ENCODE measurements around the gene SYNM.

SYNM gene

GRCh38 chr15:99085413-99086326 lies 19.2 kb upstream of the SYNM start:
- no peak for DNase-seq

GRCh38 chr15:99086327-99086667 lies 18.6 kb upstream of the SYNM start:
- no peak for DNase-seq

GRCh38 chr15:99087405-99087943 lies 17.4 kb upstream of the SYNM start:
- DNase-seq: no peak

- no peak for DNase-seq
These were observed 14.7 kb upstream of the SYNM start for GRCh38 chr15:99090011-99090699.

DNA sequence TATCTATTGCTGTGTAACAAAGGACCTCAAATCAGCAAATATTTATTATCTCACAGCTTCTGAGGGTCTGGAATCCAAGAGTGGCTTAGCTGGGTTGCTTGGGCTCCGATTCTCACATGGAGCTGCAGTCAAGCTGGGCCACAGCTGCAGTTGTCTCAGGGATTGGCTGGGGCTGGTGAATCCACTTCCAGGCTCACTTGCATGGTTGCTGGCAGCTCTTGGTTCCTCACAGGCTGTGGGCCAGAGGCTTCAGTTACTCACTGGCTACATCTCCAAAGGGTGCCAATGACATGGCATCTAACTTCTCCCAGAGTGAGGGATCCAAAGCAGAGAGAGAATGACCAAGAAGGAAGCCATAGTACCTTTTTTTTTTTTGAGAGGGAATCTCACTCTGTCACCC lies 13.9 kb upstream of the SYNM start:
- DNase-seq: no peak

DNA sequence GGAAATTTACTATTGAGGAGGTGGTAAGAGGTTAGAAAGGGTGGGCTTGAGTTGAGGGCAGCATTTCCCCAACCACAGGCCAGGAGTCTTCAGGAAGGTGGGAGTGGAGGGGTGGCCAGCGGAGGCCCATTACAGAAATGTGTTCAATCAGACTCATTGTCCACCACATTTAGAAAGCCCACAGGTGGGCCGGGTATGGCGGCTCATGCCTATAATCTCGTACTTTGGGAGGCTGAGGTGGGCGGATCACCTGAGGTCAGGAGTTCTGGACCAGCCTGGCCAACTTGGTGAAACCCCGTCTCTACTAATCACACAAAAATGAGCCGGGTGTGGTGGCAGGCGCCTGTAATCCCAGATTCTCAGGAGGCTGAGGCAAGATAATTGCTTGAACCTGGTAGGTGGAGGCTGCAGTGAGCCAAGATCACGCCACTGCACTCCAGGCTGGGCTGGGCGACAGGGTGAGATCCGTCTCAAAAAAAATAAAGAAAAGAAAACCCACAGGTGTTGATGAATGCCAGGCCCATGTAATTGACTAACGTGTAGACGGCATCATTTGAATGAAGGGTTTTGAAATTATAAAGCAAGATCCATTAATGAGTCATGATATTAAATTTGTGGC lies 12.2 kb upstream of the SYNM start:
- no peak for DNase-seq

DNA sequence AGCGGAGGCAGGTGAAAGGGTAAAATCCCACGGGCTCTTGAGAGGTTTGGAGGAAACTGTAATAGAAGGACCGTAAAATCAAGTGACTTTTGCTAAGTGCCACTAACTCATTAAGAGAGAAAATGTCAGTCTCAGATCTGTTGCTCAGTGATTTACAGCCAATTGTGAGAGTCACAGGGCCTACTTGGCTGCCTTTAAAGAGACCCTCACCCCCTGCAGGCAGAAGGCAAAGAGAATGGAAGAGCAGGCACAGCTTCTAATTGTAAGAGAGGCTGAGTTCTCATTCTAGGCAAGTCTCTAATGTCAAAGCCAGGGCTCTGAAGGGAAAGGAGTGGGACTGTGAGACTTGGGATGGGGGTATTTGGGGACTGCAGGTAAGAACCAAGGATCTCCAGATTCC lies 9.3 kb upstream of the SYNM start:
- no peak for DNase-seq

DNA sequence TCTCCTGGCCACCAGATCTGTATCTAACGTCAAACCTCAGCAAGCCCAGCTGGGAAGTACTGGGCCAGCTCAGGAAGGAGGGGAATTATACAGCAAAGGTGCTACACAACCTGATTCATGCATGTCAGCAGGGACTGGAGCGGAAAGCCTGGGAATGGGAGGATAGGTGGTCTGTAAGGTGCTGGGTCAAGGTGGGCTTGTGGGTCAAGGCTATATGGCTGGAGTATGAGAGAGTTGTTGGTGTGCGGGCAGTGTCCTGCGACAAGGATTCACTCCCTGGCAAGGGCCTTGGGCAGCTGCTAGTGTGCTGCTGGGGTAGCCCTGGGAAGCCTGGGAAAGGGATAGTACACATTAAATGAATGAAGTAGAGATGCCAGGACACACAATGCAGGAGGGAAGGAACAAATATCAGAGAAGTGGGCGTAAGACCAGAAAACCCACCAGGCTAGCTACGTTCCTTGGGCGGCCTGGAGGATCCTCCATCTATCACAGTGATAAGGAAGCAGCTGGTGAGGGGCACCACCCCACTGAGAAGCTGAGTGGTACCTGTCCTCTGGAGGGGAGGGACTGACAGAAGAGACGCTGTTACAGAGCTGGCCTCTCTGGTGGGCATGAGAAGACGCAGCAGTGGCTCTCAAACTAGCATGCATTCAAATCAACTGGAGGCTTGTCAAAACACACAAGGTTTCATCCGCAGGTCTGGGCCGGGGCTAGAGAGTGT lies 8.5 kb upstream of the SYNM start:
- no peak for DNase-seq

- DNase-seq: no peak
These were observed 7.9 kb upstream of the SYNM start for GRCh38 chr15:99096894-99097426.

DNA sequence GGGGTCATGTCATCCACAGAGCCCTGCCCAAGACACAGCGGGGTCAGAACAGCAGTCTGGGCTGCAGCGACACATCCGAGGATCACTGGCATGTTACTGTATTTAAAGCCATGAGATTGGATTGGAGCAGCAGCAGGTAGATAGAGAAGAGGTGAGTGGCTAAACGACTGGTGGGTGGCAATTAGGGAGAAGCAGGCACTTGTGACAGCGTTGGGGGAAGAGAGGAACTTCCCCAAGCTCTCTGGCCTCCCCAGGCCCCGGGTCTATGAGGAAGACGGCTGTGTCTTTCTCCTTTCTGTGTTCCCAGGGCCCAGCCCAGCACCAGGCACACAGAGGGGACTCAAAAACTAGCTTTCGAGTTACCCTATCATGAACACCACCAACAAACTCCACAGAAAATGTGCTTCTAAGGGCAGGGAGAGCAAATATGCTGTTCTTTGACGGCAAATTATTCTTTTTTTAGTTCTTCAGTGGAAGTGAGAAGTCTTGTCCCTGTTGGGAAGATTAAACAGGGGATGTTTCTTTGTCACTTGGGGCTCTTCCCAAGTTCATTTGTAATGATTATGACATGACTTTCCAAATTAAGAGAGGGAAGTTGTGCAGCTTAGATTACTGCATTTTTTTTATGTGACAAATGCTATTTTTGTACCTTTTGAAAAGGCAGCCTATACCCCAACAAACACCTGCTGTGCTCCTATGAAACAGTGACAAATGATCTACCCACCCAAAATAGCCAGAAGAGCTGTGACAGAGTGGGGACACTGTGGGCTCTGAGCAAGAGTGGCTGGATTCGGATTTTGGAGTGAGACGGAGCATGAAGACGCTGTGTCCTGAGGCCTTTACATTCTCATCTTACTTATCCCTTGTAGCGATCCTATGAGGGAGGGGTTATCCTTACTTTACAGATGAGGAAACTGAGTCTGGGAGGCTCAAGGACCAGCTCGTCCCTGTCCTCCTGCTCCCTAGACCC lies 7.2 kb upstream of the SYNM start:
- no peak for DNase-seq

- DNase-seq: no peak
These were observed 6.5 kb upstream of the SYNM start for GRCh38 chr15:99098426-99098825.

DNA sequence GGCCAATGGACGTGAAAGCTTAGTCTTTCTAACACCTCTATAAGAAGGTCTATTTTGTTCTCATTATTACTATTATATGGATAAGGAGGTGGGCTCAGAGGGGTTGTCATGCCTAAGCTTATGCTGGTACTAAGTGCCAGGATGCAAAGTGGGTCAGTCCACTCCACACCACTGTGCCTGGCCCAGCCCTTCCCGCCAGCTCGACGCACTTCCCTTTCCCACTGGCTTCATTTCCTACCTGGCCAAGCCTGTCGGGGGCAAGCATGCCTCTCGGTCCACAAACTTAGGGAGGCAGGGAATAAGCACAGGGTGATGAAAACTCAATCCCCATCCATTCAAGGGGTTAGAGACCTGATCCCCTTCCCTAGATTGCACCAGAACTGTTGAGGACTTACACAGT lies 5.9 kb upstream of the SYNM start:
- no peak for DNase-seq

DNA sequence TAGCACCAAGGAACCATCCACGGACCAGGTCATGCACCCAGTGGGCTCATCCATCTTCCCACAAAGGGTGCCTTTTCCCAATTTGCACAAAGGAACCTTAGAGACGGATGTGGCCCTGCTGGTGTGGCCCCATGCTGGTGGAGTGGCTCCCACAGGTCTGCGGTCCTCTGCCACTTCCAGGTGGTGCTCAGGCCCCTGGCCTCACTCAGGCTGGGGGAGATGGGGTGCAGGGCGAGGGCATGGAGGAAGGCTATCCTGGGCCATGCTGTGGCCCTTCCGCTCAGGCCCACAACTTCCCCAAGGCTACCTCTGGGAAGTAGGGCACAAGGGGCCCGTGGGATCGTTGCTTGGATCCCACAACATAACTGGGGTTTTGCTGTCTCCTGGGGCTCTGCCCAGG lies 5.2 kb upstream of the SYNM start:
- DNase-seq: no peak

DNA sequence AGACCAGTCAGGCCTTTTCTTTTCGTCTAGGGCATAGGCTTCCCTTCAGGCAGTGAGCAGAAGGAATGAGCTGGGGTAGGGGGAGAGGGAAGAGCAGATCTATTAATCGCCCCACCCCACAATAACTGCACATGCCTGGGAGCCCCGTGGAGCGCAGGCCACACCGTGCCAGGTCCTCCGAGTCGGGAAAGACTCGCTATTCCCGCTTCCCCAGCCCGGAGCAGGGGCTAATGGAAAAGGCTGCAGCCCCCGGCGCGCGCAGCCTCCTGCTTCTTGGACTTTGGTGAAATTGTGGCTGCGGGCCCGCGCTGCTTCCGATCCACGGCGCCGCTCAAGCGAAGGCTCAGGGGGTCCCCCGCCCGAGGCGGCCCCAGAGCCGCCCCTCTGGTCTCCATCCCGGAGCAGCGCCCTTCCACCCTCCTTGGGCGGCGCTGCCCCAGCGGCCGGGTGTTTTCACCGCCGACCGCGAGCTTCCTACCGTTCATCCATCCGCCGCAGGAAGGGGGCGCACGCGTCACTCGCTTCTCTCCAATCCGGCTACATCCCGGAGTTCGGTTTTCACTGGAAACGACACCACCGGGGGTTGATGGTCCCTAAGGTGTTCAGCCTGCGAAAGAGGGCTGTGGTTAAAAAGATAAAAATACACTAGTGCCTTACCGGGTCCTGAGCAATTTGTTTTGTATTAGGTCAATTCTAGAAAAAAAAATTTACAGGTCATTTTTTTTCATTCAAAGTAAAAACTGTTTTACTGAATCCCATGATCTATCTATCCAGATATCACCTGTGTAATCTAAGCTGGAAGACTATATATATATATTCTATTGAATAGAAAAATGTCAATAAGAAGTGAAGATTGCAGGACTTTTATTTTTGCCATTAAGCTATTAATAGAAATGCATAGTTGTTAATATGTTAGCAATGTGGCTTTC lies 4.4 kb upstream of the SYNM start:
- no peak for DNase-seq

DNA sequence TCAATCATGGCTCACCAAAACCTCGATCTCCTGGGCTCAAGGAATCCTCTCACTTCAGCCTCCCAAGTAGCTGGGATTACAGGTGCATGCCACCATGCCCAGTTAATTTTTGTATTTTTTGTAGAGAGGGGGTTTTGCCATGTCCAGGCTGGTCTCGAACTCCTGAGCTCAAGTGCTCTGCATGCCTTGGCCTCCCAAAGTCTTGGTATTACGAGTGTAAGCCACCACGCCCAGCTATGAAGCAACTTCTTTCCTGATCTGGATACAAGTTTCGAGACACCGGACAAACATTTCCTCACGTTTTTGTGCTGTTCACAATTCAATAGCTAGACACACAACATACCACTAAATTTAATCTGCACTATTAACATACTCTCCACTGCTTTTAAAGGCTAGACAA lies 3.4 kb upstream of the SYNM start:
- DNase-seq: no peak

DNA sequence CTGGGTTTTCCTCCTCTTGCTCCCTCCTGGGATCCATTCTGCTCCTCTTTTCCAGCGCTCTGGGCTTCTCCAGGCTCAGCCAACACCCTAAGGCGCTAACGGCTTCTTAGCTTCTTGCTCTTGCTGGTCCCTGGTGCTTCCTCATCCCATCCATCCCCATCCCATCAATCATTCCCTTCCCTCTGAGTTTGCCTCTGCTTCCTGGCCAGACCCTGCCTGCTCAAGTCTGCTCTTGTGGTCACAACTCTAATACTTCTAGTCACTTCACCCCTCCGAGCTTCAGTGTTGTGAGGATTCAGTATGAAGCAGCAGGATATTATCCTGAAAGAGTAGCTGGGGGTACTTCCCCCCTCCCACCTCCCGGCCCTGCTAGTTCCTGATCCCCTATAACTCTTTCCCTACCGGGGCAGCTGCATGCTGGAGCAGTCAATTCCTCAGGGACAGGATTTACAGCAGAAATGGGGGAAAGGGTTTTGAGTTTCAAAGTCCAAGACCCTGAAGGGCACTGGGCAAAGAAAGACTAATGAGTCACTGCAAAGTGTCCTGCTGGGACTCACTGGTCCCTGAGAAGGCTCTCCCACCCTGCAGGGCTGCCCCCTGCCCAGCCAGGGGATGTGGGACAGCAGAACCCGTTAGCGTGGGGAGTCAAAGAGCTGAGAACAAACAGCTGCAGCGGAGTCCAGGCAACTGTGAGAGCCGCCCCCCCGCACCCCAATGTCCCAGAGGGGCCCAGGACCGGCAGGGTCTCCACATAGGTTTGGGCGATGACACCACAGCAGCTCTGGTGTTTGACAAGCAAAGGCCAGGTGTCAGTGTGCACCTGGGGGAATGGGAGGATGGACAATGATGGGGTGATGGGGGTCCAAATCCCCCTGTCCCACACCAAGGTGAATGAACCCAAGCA lies 2.3 kb upstream of the SYNM start:
- no peak for DNase-seq

DNA sequence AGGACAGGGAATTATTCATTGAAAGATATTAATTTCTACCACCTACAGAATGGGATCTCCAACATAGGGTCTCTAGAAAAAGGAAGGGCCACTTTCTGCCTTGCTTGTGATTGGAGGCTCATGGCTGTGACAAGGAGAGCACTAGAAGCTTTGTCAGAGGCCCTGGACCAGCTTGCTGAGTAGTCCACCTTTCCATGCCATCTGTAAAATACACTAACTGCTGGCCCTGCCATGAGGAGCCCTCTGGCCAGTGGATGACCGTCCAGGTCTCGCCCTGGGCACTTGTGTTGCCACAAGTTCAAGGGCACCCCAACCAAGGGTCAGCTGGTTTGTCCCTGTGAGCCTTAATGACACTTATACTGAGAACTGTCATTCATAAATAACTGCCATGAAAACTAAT lies 1.6 kb upstream of the SYNM start:
- DNase-seq: no peak

- DNase-seq: no peak
These were observed 848 bp downstream of the SYNM start for GRCh38 chr15:99105514-99106341.

All from NCI-H446 treated with DMSO at 0.1 percent for 48 hours (cell line).